ENCODE measurements around the gene ANO2. TPM values are rescaled to one million over a fixed set of nuclear protein-coding genes. Genes with fewer than 3 reads are reported as not detected.
"Not testable (repeated sequence)": the region's sequence is repeated elsewhere in the genome, so short reads cannot be mapped to it uniquely, and the experiment has no call there.

ANO2 gene
- total RNA-seq, 2 experiments from 2014 or later, result not detected

GRCh38 chr12:5661811-5662210, 283.2 kb downstream of the ANO2 start:
- no peak for DNase-seq

GRCh38 chr12:5660238-5660637, 284.8 kb downstream of the ANO2 start:
- H3K36me3 Mint-ChIP-seq, result no peaks in the 10 kb centered on the region
- H3K27me3 Mint-ChIP-seq, result no peaks in the 10 kb centered on the region
- H3K4me3 Mint-ChIP-seq, result no peak overlapping the region
- H3K27ac Mint-ChIP-seq, result no peak overlapping the region
- DNase-seq, result no peak
- H3K9me3 Mint-ChIP-seq, result no peaks in the 10 kb centered on the region
- no peaks in the 10 kb centered on the region for H3K4me1 Mint-ChIP-seq

More at GRCh38 chr12:5661811-5662210, 283.2 kb downstream of the ANO2 start:
- Mint-ChIP-seq H3K4me1 (no peaks in the 10 kb centered on the region), H3K4me3 (no peak overlapping the region), H3K27ac (no peak overlapping the region), H3K9me3 (no peaks in the 10 kb centered on the region), H3K27me3 (no peaks in the 10 kb centered on the region), H3K36me3 (no peaks in the 10 kb centered on the region)

GRCh38 chr12:5658339-5658941, 286.6 kb downstream of the ANO2 start:
- H3K36me3 Mint-ChIP-seq, H3K27ac Mint-ChIP-seq, H3K27me3 Mint-ChIP-seq, H3K4me1 Mint-ChIP-seq, DNase-seq, H3K4me3 Mint-ChIP-seq, H3K9me3 Mint-ChIP-seq: not testable (repeated sequence)

- Mint-ChIP-seq H3K27ac (no peak overlapping the region), H3K27me3 (peaks cover under 1% of the 10 kb centered on the region), H3K36me3 (no peaks in the 10 kb centered on the region), H3K4me3 (no peak overlapping the region), H3K9me3 (no peaks in the 10 kb centered on the region), H3K4me1 (no peaks in the 10 kb centered on the region)
- no peak for DNase-seq
These were observed 288.2 kb downstream of the ANO2 start for GRCh38 chr12:5656836-5657235.

GRCh38 chr12:5655120-5655519, 289.9 kb downstream of the ANO2 start:
- Mint-ChIP-seq H3K4me1 (no peaks in the 10 kb centered on the region), H3K36me3 (no peaks in the 10 kb centered on the region), H3K27me3 (peaks cover 5% of the 10 kb centered on the region), H3K9me3 (no peaks in the 10 kb centered on the region), H3K4me3 (no peak overlapping the region), H3K27ac (no peak overlapping the region)
- no peak for DNase-seq

GRCh38 chr12:5654019-5654418, 291.0 kb downstream of the ANO2 start:
- no peak overlapping the region for H3K4me3 Mint-ChIP-seq
- H3K9me3 Mint-ChIP-seq, result no peaks in the 10 kb centered on the region
- H3K27me3 Mint-ChIP-seq, result peaks cover 10% of the 10 kb centered on the region
- DNase-seq, result no peak
- no peaks in the 10 kb centered on the region for H3K4me1 Mint-ChIP-seq
- H3K36me3 Mint-ChIP-seq, result no peaks in the 10 kb centered on the region
- H3K27ac Mint-ChIP-seq, result no peak overlapping the region

GRCh38 chr12:5650829-5651461, 294.1 kb downstream of the ANO2 start:
- H3K9me3 Mint-ChIP-seq, result no peaks in the 10 kb centered on the region
- H3K27ac Mint-ChIP-seq, result no peak overlapping the region
- H3K27me3 Mint-ChIP-seq, result peaks cover 17% of the 10 kb centered on the region
- no peak overlapping the region for H3K4me3 Mint-ChIP-seq
- H3K36me3 Mint-ChIP-seq, result no peaks in the 10 kb centered on the region
- no peak for DNase-seq
- no peaks in the 10 kb centered on the region for H3K4me1 Mint-ChIP-seq

GRCh38 chr12:5650281-5650680, 294.8 kb downstream of the ANO2 start:
- H3K9me3 Mint-ChIP-seq, result no peaks in the 10 kb centered on the region
- no peak for DNase-seq
- no peaks in the 10 kb centered on the region for H3K4me1 Mint-ChIP-seq
- H3K4me3 Mint-ChIP-seq, result no peak overlapping the region
- H3K27me3 Mint-ChIP-seq, result peaks cover 17% of the 10 kb centered on the region
- H3K36me3 Mint-ChIP-seq, result no peaks in the 10 kb centered on the region
- no peak overlapping the region for H3K27ac Mint-ChIP-seq

- no peak overlapping the region for H3K4me3 Mint-ChIP-seq
- no peak for DNase-seq
- H3K36me3 Mint-ChIP-seq, result no peaks in the 10 kb centered on the region
- H3K27me3 Mint-ChIP-seq, result peaks cover 17% of the 10 kb centered on the region
- H3K27ac Mint-ChIP-seq, result no peak overlapping the region
- H3K9me3 Mint-ChIP-seq, result no peaks in the 10 kb centered on the region
- H3K4me1 Mint-ChIP-seq, result no peaks in the 10 kb centered on the region
These were observed 296.2 kb downstream of the ANO2 start for GRCh38 chr12:5648692-5649359.

- Mint-ChIP-seq H3K36me3 (no peaks in the 10 kb centered on the region), H3K27me3 (peaks cover 4% of the 10 kb centered on the region), H3K27ac (no peak overlapping the region)
These were observed 301.8 kb downstream of the ANO2 start for GRCh38 chr12:5643266-5643665.

GRCh38 chr12:5637698-5638097, 307.4 kb downstream of the ANO2 start:
- no peak overlapping the region for H3K27ac Mint-ChIP-seq
- peaks cover 13% of the 10 kb centered on the region for H3K27me3 Mint-ChIP-seq
- H3K4me3 Mint-ChIP-seq, result no peak overlapping the region
- peaks cover 2% of the 10 kb centered on the region for H3K4me1 Mint-ChIP-seq
- DNase-seq, result no peak
- no peaks in the 10 kb centered on the region for H3K36me3 Mint-ChIP-seq
- H3K9me3 Mint-ChIP-seq, result no peaks in the 10 kb centered on the region

More at GRCh38 chr12:5643266-5643665, 301.8 kb downstream of the ANO2 start:
- Mint-ChIP-seq H3K4me3 (no peak overlapping the region), H3K4me1 (no peaks in the 10 kb centered on the region), H3K9me3 (no peaks in the 10 kb centered on the region)
- no peak for DNase-seq

GRCh38 chr12:5636907-5637306, 308.2 kb downstream of the ANO2 start:
- Mint-ChIP-seq H3K4me3 (no peak overlapping the region), H3K4me1 (peaks cover 2% of the 10 kb centered on the region), H3K36me3 (no peaks in the 10 kb centered on the region), H3K9me3 (no peaks in the 10 kb centered on the region), H3K27me3 (peaks cover 13% of the 10 kb centered on the region), H3K27ac (no peak overlapping the region)
- DNase-seq, result no peak

GRCh38 chr12:5633106-5633505, 312.0 kb downstream of the ANO2 start:
- no peaks in the 10 kb centered on the region for H3K9me3 Mint-ChIP-seq
- H3K36me3 Mint-ChIP-seq, result no peaks in the 10 kb centered on the region
- H3K4me3 Mint-ChIP-seq, result no peak overlapping the region

GRCh38 chr12:5632453-5632852, 312.6 kb downstream of the ANO2 start:
- H3K27me3 Mint-ChIP-seq, result peaks cover 22% of the 10 kb centered on the region
- DNase-seq, result no peak
- no peak overlapping the region for H3K27ac Mint-ChIP-seq
- peaks cover 2% of the 10 kb centered on the region for H3K4me1 Mint-ChIP-seq
- H3K4me3 Mint-ChIP-seq, result no peak overlapping the region
- H3K36me3 Mint-ChIP-seq, result no peaks in the 10 kb centered on the region
- no peaks in the 10 kb centered on the region for H3K9me3 Mint-ChIP-seq

More at GRCh38 chr12:5633106-5633505, 312.0 kb downstream of the ANO2 start:
- peaks cover 2% of the 10 kb centered on the region for H3K4me1 Mint-ChIP-seq
- H3K27ac Mint-ChIP-seq, result no peak overlapping the region
- peaks cover 22% of the 10 kb centered on the region for H3K27me3 Mint-ChIP-seq
- DNase-seq, result no peak

GRCh38 chr12:5631497-5631896, 313.6 kb downstream of the ANO2 start:
- Mint-ChIP-seq H3K36me3 (no peaks in the 10 kb centered on the region), H3K27ac (no peak overlapping the region), H3K4me3 (no peak overlapping the region), H3K27me3 (peaks cover 18% of the 10 kb centered on the region), H3K4me1 (peaks cover 2% of the 10 kb centered on the region), H3K9me3 (no peaks in the 10 kb centered on the region)
- no peak for DNase-seq

GRCh38 chr12:5630726-5631125, 314.3 kb downstream of the ANO2 start:
- no peak overlapping the region for H3K4me3 Mint-ChIP-seq
- H3K36me3 Mint-ChIP-seq, result no peaks in the 10 kb centered on the region
- no peaks in the 10 kb centered on the region for H3K9me3 Mint-ChIP-seq
- no peak overlapping the region for H3K27ac Mint-ChIP-seq
- peaks cover 15% of the 10 kb centered on the region for H3K27me3 Mint-ChIP-seq
- no peak for DNase-seq
- no peaks in the 10 kb centered on the region for H3K4me1 Mint-ChIP-seq

Measured in activated naive CD8-positive, alpha-beta T cell treated with anti-CD3 and anti-CD28 coated beads for 36 hours (primary cell).